AG04449 (cell line): Measurements from ENCODE around the gene SLX4IP.
"Not testable (repeated sequence)": the region's sequence is repeated elsewhere in the genome, so short reads cannot be mapped to it uniquely, and the experiment has no call there.

Experiments
- CTCF ChIA-PET: fragments of 350-600 bp; formaldehyde crosslinking; extraction: SDS; loops from one replicate; lab custom pipeline; 2021; ENCODE audit warnings: antibody characterized with exemption; lab: Yijun Ruan, JAX
- POLR2A ChIA-PET: fragments of 400-600, 350-600 bp; formaldehyde crosslinking; extraction: SDS; loops from one replicate; lab custom pipeline; 2020; ENCODE audit warnings: antibody characterized with exemption, inconsistent platforms; lab: Yijun Ruan, JAX
- DNase-seq: peaks from one replicate; pipeline ENCODE4 v3.0.0-alpha.2; 2010; ENCODE audit warnings: low read depth, low spot score
- H3K4me3 ChIP-seq: 2 replicates; pipeline ENCODE4 v1.5.1; 2011; ENCODE audit warnings: low read depth, mild to moderate bottlenecking, control low read depth, low read length
- CTCF ChIP-seq: IDR thresholded peaks from one replicate; pipeline ENCODE4 v1.5.1; 2011; ENCODE audit warnings: mild to moderate bottlenecking, moderate library complexity, low read length, control low read depth, inconsistent platforms; ENCODE audit not compliant: insufficient read depth; ENCODE audit errors: missing control alignments

Gene SLX4IP

DNA sequence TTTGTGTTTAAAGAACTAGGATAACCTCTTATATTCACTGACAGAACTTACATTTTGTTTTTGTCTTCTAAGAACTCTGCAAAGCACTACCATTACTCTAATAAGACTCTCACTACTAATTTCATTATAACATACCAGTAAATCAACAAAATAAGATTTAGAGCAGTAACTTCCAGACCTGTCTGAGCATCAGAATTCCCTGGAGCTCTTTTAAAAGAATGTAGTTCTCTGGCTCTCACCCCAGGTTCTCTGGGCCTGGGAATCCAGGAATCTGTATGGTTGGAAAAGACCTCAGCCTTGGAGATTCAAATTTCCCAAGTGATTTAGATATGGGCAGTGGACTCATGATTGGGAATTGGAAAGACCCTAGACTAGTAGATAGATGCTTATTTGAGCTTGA, 149.3 kb downstream of the SLX4IP start:
- ChIA-PET CTCF (interaction anchor here (0.8 to 1.7 kb wide), 3 partner anchors 9 to 39 kb away, joined by 3 read pairs; no protein-coding TSS in a partner anchor), POLR2A (no interaction called here)
- no peak overlapping the region for H3K4me3 ChIP-seq
- no peak for TF ChIP-seq CTCF
- DNase-seq, result no peak

DNA sequence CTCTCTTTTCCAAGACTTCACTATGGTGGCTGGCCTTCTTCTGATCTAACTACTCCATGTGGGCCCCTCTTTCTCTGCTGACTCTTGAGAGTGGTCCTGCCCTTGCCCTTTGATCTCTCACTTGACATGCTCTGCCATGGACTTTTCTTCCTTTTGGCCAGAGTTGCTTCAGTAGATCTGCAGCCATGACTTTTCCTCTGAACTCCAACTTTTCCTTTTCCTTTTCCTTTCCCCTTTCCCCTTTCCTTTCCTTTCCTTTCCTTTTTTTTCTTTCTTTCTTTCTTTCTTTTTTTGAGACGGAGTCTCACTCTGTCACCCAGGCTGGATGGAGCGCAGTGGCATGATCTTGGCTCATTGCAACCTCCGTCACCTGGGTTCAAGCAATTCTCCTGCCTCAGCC, 150.2 kb downstream of the SLX4IP start:
- no peak for TF ChIP-seq CTCF
- ChIA-PET POLR2A (no interaction called here), CTCF (interaction anchor here (0.8 to 1.7 kb wide), 2 partner anchors 23 to 38 kb away, joined by 3 read pairs; no protein-coding TSS in a partner anchor)
- H3K4me3 ChIP-seq, result no peak overlapping the region
- no peak for DNase-seq

DNA sequence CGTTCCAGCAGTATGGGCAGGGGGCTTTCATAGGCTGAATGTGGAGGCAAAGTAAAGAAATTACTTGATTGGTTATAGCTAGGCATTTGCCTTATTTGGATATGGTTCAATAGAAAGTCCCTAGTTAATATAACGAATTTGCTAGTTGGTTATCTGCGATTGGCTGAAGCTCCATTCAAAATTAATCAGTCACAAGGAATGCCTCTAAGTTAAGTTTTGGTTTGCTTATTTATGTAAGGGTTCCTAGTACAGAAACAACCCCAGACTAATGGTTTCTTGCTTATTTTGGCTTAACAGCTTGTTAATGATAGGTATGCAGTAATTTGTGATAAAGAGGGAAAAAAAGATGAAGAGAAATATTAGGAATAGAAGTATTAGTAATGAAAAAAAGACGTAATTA, 151.2 kb downstream of the SLX4IP start:
- no peak for DNase-seq
- TF ChIP-seq CTCF, result no peak
- H3K4me3 ChIP-seq, result no peak overlapping the region
- POLR2A ChIA-PET, result no interaction called here
- CTCF ChIA-PET, result interaction anchor here (1.6 kb wide), 1 partner anchor 88 kb away, joined by 4 read pairs; the partner anchor contains the start of gene JAG1

GRCh38 chr20:10590446-10590845, 155.3 kb downstream of the SLX4IP start:
- POLR2A ChIA-PET, DNase-seq: not testable (repeated sequence)
- CTCF ChIA-PET, result interaction anchor here (1.1 kb wide), 1 partner anchor 164 kb away, joined by 3 read pairs; no protein-coding TSS in a partner anchor

DNA sequence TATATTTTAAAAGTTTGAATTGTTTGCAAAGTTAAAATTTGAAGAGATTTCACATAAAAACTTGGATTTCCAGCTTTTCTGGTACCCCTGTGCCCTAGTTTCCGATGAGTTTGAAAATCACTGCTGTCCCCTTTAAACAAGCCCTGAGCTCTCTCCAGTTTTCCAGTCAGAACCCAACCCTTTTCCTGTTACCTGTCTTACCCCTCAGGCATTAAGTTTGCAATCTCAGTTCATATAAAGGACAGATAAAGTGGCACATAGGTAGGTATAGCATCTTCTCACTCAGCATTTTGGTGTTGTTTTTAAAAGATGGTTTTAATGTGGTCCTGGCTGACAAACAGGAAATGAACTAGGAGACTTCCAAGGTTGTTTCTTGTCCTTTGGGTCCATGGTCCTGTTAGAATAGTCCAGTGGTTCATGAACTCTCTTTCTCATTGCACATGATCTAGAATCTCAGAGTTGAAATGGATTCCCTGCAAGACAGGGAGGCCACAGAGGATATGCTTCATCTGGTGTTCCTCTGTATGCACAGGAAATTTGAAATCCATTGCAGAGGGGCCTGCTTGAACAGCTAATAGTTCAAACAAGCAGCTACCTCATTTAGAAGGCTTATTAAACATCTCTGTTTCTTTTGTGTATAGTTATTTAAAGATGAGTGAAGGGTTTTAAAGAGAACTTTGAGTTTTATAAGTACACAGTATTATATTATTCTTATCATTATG, 156.0 kb downstream of the SLX4IP start:
- POLR2A ChIA-PET, result no interaction called here
- CTCF ChIA-PET, result interaction anchor here (1.2 kb wide), 1 partner anchor 84 kb away, joined by 3 read pairs; no protein-coding TSS in a partner anchor

More at GRCh38 chr20:10590446-10590845, 155.3 kb downstream of the SLX4IP start:
- not testable (repeated sequence) for H3K4me3 ChIP-seq

DNA sequence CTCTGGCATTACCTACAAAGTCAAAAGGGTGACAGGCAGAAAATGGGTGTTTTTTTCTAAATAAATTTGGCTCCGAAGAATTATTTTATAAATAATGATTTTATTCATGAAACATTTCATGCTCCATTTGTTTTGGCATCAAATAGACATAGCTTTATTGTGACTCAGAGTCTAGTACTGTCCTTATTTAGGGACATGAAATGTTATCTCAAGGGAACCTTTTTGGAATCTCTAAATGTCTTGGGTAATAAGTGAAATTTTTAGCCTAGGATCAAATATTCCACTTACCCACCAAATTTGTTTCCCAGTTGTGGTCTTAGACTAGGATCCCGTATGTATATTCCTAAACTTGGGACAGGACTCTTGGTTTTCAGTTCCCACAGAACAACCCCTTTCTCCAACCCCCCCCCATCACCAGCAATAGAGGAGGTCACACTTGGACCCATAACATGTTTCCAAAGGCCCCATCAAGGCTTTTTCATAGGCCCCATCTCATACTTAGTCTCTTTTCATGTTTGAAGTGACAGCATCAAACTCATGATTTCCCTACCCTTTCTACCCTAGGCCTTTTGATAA, 156.9 kb downstream of the SLX4IP start:
- ChIA-PET CTCF (interaction anchor here (1.2 kb wide), 1 partner anchor 83 kb away, joined by 3 read pairs; no protein-coding TSS in a partner anchor), POLR2A (no interaction called here)
- no peak for TF ChIP-seq CTCF
- no peak for DNase-seq
- no peak overlapping the region for H3K4me3 ChIP-seq

More for the DNA sequence above, 156.0 kb downstream of the SLX4IP start:
- H3K4me3 ChIP-seq, result no peak overlapping the region
- no peak for DNase-seq
- no peak for TF ChIP-seq CTCF
